GM13977 (cell line): ENCODE results near the gene HS6ST3.
"Not testable (repeated sequence)": the region's sequence is repeated elsewhere in the genome, so short reads cannot be mapped to it uniquely, and the experiment has no call there.

Experiments
- DNase-seq: peaks from one replicate; pipeline ENCODE4 v3.0.0; 2012; ENCODE audit warnings: low spot score
- CTCF ChIP-seq: IDR thresholded peaks from 2 replicates; pipeline ENCODE4 v1.5.1; 2012; ENCODE audit warnings: mild to moderate bottlenecking, control low read depth; ENCODE audit not compliant: insufficient read depth; ENCODE audit errors: extremely low read depth, missing control alignments
- in situ Hi-C: fragments of 300-500 bp; cut with MboI; formaldehyde crosslinking; loops from one replicate; pipeline ENCODE4 v1.12.0; 2022; ENCODE audit warnings: low sequenced_read_pairs, low pct_unique_long_range_greater_than_20kb, mixed read lengths, inconsistent platforms; ENCODE audit not compliant: unreplicated experiment

The HS6ST3 gene

GRCh38 chr13:96511587-96511986 lies 421.7 kb downstream of the HS6ST3 start:
- TF ChIP-seq CTCF: no peak
- in situ Hi-C loops: no loop called here
- DNase-seq: no peak

GRCh38 chr13:96519380-96519779 lies 429.5 kb downstream of the HS6ST3 start:
- in situ Hi-C loops: no loop called here
- TF ChIP-seq CTCF: no peak

GRCh38 chr13:96524398-96525020 lies 434.6 kb downstream of the HS6ST3 start:
- in situ Hi-C loops, DNase-seq: not testable (repeated sequence)

More at GRCh38 chr13:96519380-96519779, 429.5 kb downstream of the HS6ST3 start:
- no peak for DNase-seq

GRCh38 chr13:96525715-96526114 lies 435.8 kb downstream of the HS6ST3 start:
- TF ChIP-seq CTCF: no peak
- DNase-seq: no peak
- in situ Hi-C loops: no loop called here

- no peak for DNase-seq
- no peak for TF ChIP-seq CTCF
- in situ Hi-C loops: no loop called here
Observed at GRCh38 chr13:96527497-96527896, 437.6 kb downstream of the HS6ST3 start.

GRCh38 chr13:96532804-96533203 lies 442.9 kb downstream of the HS6ST3 start:
- no peak for DNase-seq
- in situ Hi-C loops: no loop called here
- no peak for TF ChIP-seq CTCF

- TF ChIP-seq CTCF: no peak
- in situ Hi-C loops: no loop called here
Observed at GRCh38 chr13:96533408-96533807, 443.5 kb downstream of the HS6ST3 start.

More at GRCh38 chr13:96533408-96533807, 443.5 kb downstream of the HS6ST3 start:
- DNase-seq: no peak
